CD14-positive monocyte (primary cell): ENCODE measurements around the gene OR10H2. TPM values are rescaled to one million over a fixed set of nuclear protein-coding genes. Genes with fewer than 3 reads are reported as not detected.

Source experiments
- DNase-seq, 3 donors: peaks; one replicate each; pipeline ENCODE4 v3.0.0-alpha.2; 2011 to 2022
- H2AFZ ChIP-seq: 2 replicates; pipeline ENCODE4 v1.6.0; 2012; ENCODE audit warnings: mild to moderate bottlenecking, low read depth, low read length, inconsistent platforms; ENCODE audit not compliant: insufficient read depth, poor library complexity, severe bottlenecking
- H3K27ac ChIP-seq, 2 donors: 1 replicate in 1 of 2; 2 replicates in 1 of 2; pipeline ENCODE4 v1.5.1; 2012 to 2013; ENCODE audit warnings: low read length in 2 of 2, control low read depth in 1 of 2, inconsistent platforms in 1 of 2, low read depth in 1 of 2, mild to moderate bottlenecking in 1 of 2
- H3K27me3 ChIP-seq, 2 donors: one replicate each; pipeline versions ENCODE4 v1.6.0 to v1.6.1; 2011 to 2013; ENCODE audit warnings: low read length in 2 of 2; ENCODE audit not compliant: control insufficient read depth in 2 of 2, insufficient read depth in 2 of 2
- H3K36me3 ChIP-seq, 2 donors: replicated peaks in 1 of 2; 1 replicate in 1 of 2; 2 replicates in 1 of 2; pipeline versions ENCODE4 v1.5.1 to v1.6.1; 2012 to 2013; ENCODE audit warnings: low read length in 2 of 2, control low read depth in 1 of 2, inconsistent platforms in 1 of 2, mild to moderate bottlenecking in 1 of 2; ENCODE audit not compliant: insufficient read depth in 2 of 2, control insufficient read depth in 1 of 2
- H3K4me1 ChIP-seq, 2 donors: 1 replicate in 1 of 2; 2 replicates in 1 of 2; pipeline versions ENCODE4 v1.5.1 to v1.6.1; 2012 to 2013; ENCODE audit warnings: low read length in 2 of 2, control low read depth in 1 of 2, inconsistent platforms in 1 of 2, mild to moderate bottlenecking in 1 of 2, moderate library complexity in 1 of 2; ENCODE audit not compliant: insufficient read depth in 2 of 2, control insufficient read depth in 1 of 2
- H3K4me2 ChIP-seq: replicated peaks from 2 replicates; pipeline ENCODE3; 2012; ENCODE audit warnings: low read length, moderate library complexity, mild to moderate bottlenecking; ENCODE audit not compliant: poor library complexity, severe bottlenecking; ENCODE audit errors: extremely low read depth
- H3K4me3 ChIP-seq, 3 experiments: fragments of 200-600 bp in 1 of 3; sonication (generic) in 1 of 3; replicated peaks in 1 of 3; 1 replicate in 2 of 3; 2 replicates in 1 of 3; pipeline ENCODE4 v1.5.1; 2011 to 2013; ENCODE audit warnings: low read length in 3 of 3, mild to moderate bottlenecking in 3 of 3, control low read depth in 2 of 3, low read depth in 2 of 3, inconsistent platforms in 1 of 3, moderate library complexity in 1 of 3
- H3K79me2 ChIP-seq: 2 replicates; pipeline ENCODE4 v1.6.0; 2012; ENCODE audit warnings: mild to moderate bottlenecking, control low read depth, inconsistent platforms, low read length, moderate library complexity; ENCODE audit not compliant: insufficient read depth
- H3K9ac ChIP-seq: 2 replicates; pipeline ENCODE4 v1.6.0; 2017; ENCODE audit warnings: low read length, mild to moderate bottlenecking; ENCODE audit not compliant: insufficient read depth, poor library complexity, severe bottlenecking
- H3K9me3 ChIP-seq, 2 donors: replicated peaks in 1 of 2; 1 replicate in 1 of 2; 2 replicates in 1 of 2; pipeline versions ENCODE4 v1.5.1 to v1.6.1; 2012 to 2013; ENCODE audit warnings: low read length in 2 of 2, control low read depth in 1 of 2; ENCODE audit not compliant: control insufficient read depth in 1 of 2, insufficient read depth in 1 of 2
- H4K20me1 ChIP-seq: 2 replicates; pipeline ENCODE4 v1.6.0; 2012; ENCODE audit warnings: mild to moderate bottlenecking, low read length, control low read depth, moderate library complexity; ENCODE audit not compliant: insufficient read depth
- H3K27ac Mint-ChIP-seq, 7 donors: one replicate each; pipeline ENCODE4 v1.8.0; 2020; ENCODE audit warnings: mild to moderate bottlenecking in 7 of 7, mixed read lengths in 7 of 7, moderate library complexity in 6 of 7, inconsistent platforms in 2 of 7
- H3K27me3 Mint-ChIP-seq, 3 donors: one replicate each; pipeline ENCODE4 v1.8.0; 2021 to 2022; ENCODE audit warnings: low read depth in 3 of 3, mild to moderate bottlenecking in 3 of 3, mixed read lengths in 3 of 3, moderate library complexity in 3 of 3, inconsistent platforms in 1 of 3
- H3K36me3 Mint-ChIP-seq, 2 donors: one replicate each; pipeline ENCODE4 v1.8.0; 2020; ENCODE audit warnings: mixed read lengths in 2 of 2, inconsistent platforms in 1 of 2, mild to moderate bottlenecking in 1 of 2
- H3K4me1 Mint-ChIP-seq: one replicate; pipeline ENCODE4 v1.8.0; 2020; ENCODE audit warnings: mild to moderate bottlenecking, mixed read lengths
- H3K4me3 Mint-ChIP-seq, 2 donors: one replicate each; pipeline ENCODE4 v1.8.0; 2020; ENCODE audit warnings: mild to moderate bottlenecking in 2 of 2, mixed read lengths in 2 of 2, moderate library complexity in 1 of 2
- H3K9me3 Mint-ChIP-seq, 7 donors: one replicate each; pipeline ENCODE4 v1.8.0; 2020 to 2022; ENCODE audit warnings: mixed read lengths in 7 of 7, mild to moderate bottlenecking in 6 of 7, moderate library complexity in 6 of 7, inconsistent platforms in 2 of 7
- WGBS: methylation state at CpG from one replicate; pipeline ENCODE4 v1.1.5; 2013; ENCODE audit warnings: missing lambda C conversion rate; ENCODE audit not compliant: insufficient coverage; 5-methylcytosine and 5-hydroxymethylcytosine counted together
- intact Hi-C, 2 donors: fragments of 100-400 bp; cut with micrococcal nuclease; formaldehyde crosslinking; loops; one replicate each; pipeline versions ENCODE4 v1.15.0 to v1.15.1; 2023
- polyA plus RNA-seq, 3 donors: library from polyadenylated mRNA; depleted of rRNA in 1 of 3; unstranded in 2 of 3; stranded (reverse) in 1 of 3; fragments of 300-500 nt in 2 of 3; fragments of >200 nt in 1 of 3; fragmentation: Illumina TruSeq in 2 of 3; gene quantifications; 1 replicate in 2 of 3; 2 replicates in 1 of 3; pipeline ENCODE4 v1.2.3, GENCODE V29; 2012 to 2021
- TF ChIP-seq, protein P1 (sequence below): fragments of 200-600 bp; IDR thresholded peaks from one replicate; pipeline ENCODE4 v1.8.0; 2022; ENCODE audit warnings: antibody characterized with exemption, mild to moderate bottlenecking

The OR10H2 gene
- polyA plus RNA-seq, 3 donors, result not detected

- H2AFZ ChIP-seq, result no peak overlapping the region
- H3K4me1 ChIP-seq, result no peaks in the 10 kb centered on the region
- DNase-seq, result no peak
- TF ChIP-seq, protein P1, sequence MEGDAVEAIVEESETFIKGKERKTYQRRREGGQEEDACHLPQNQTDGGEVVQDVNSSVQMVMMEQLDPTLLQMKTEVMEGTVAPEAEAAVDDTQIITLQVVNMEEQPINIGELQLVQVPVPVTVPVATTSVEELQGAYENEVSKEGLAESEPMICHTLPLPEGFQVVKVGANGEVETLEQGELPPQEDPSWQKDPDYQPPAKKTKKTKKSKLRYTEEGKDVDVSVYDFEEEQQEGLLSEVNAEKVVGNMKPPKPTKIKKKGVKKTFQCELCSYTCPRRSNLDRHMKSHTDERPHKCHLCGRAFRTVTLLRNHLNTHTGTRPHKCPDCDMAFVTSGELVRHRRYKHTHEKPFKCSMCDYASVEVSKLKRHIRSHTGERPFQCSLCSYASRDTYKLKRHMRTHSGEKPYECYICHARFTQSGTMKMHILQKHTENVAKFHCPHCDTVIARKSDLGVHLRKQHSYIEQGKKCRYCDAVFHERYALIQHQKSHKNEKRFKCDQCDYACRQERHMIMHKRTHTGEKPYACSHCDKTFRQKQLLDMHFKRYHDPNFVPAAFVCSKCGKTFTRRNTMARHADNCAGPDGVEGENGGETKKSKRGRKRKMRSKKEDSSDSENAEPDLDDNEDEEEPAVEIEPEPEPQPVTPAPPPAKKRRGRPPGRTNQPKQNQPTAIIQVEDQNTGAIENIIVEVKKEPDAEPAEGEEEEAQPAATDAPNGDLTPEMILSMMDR, result no peak
- H3K27me3 ChIP-seq, result peaks cover 0 to 2% of the 10 kb centered on the region in 2 donors
- H3K9ac ChIP-seq, result no peak overlapping the region
- H3K36me3 ChIP-seq, result no peaks in the 10 kb centered on the region
- no peaks in the 10 kb centered on the region for H3K79me2 ChIP-seq
- intact Hi-C loops, result no loop called here
- H3K27ac Mint-ChIP-seq, result no peak overlapping the region
- H3K9me3 Mint-ChIP-seq, result peaks cover 0 to 2% (median 0%) of the 10 kb centered on the region in 7 donors
- no peak overlapping the region for H3K4me2 ChIP-seq
- H3K27ac ChIP-seq, result no peak overlapping the region
- H3K27me3 Mint-ChIP-seq, result peaks cover 7 to 9% (median 7%) of the 10 kb centered on the region in 3 donors
- no peak overlapping the region for H3K4me3 ChIP-seq
- H4K20me1 ChIP-seq, result no peaks in the 10 kb centered on the region
- H3K4me1 Mint-ChIP-seq, result no peaks in the 10 kb centered on the region
- WGBS, result 53% methylated on average over 2 of the region's 2 CpGs
- H3K9me3 ChIP-seq, result no peaks in the 10 kb centered on the region
- H3K4me3 Mint-ChIP-seq, result no peak overlapping the region
- H3K36me3 Mint-ChIP-seq, result no peaks in the 10 kb centered on the region
These were observed 47.4 kb downstream of the OR10H2 start for GRCh38 chr19:15775249-15775648.

- H3K4me3 Mint-ChIP-seq, result no peak overlapping the region
- H3K36me3 Mint-ChIP-seq, result no peaks in the 10 kb centered on the region
These were observed 48.4 kb downstream of the OR10H2 start for GRCh38 chr19:15776264-15776663.

More at GRCh38 chr19:15776264-15776663, 48.4 kb downstream of the OR10H2 start:
- no peak overlapping the region for H3K4me3 ChIP-seq
- intact Hi-C loops, result loop anchor here in 1 of 2 donors (2.0 kb wide), 1 partner anchor 101 kb away; no protein-coding TSS in a partner anchor
- WGBS, result 80% methylated on average over 1 of the region's 4 CpGs
- H3K4me1 ChIP-seq, result no peaks in the 10 kb centered on the region
- no peaks in the 10 kb centered on the region for H4K20me1 ChIP-seq
- Mint-ChIP-seq H3K4me1 (no peaks in the 10 kb centered on the region), H3K27ac (no peak overlapping the region), H3K27me3 (peaks cover 7 to 9% (median 7%) of the 10 kb centered on the region in 3 donors), H3K9me3 (peaks cover 0 to 2% (median 0%) of the 10 kb centered on the region in 7 donors)
- TF ChIP-seq, protein P1, result no peak
- H3K9me3 ChIP-seq, result no peaks in the 10 kb centered on the region
- H3K79me2 ChIP-seq, result no peaks in the 10 kb centered on the region
- H3K4me2 ChIP-seq, result no peak overlapping the region
- no peak for DNase-seq
- no peak overlapping the region for H2AFZ ChIP-seq
- H3K36me3 ChIP-seq, result no peaks in the 10 kb centered on the region
- H3K27ac ChIP-seq, result no peak overlapping the region
- H3K9ac ChIP-seq, result no peak overlapping the region
- H3K27me3 ChIP-seq, result no peaks in the 10 kb centered on the region
